Lower leg skin (tissue), 3 donors: ENCODE measurements around the gene RUFY1.

Experiments
- POLR2A ChIP-seq, 2 donors: fragments of 450-650 bp; IDR thresholded peaks; one replicate each; pipeline ENCODE4 v1.6.1; 2016 to 2017; ENCODE audit warnings: antibody characterized with exemption in 2 of 2, mild to moderate bottlenecking in 1 of 2, moderate library complexity in 1 of 2
- TF ChIP-seq, protein P1 (sequence below), 3 donors: fragments of 450-650 bp; IDR thresholded peaks; one replicate each; pipeline ENCODE4 v1.5.1; 2016; ENCODE audit warnings: antibody characterized with exemption in 3 of 3, mild to moderate bottlenecking in 3 of 3, moderate library complexity in 2 of 3

- TF ChIP-seq, protein P1, sequence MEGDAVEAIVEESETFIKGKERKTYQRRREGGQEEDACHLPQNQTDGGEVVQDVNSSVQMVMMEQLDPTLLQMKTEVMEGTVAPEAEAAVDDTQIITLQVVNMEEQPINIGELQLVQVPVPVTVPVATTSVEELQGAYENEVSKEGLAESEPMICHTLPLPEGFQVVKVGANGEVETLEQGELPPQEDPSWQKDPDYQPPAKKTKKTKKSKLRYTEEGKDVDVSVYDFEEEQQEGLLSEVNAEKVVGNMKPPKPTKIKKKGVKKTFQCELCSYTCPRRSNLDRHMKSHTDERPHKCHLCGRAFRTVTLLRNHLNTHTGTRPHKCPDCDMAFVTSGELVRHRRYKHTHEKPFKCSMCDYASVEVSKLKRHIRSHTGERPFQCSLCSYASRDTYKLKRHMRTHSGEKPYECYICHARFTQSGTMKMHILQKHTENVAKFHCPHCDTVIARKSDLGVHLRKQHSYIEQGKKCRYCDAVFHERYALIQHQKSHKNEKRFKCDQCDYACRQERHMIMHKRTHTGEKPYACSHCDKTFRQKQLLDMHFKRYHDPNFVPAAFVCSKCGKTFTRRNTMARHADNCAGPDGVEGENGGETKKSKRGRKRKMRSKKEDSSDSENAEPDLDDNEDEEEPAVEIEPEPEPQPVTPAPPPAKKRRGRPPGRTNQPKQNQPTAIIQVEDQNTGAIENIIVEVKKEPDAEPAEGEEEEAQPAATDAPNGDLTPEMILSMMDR (IDR thresholded peaks at IDR 0.05): no peak
- TF ChIP-seq POLR2A (IDR thresholded peaks at IDR 0.05): no peak
Measured at GRCh38 chr5:179606910-179607159, 56.5 kb downstream of the RUFY1 start.
